Hepatocyte (in vitro differentiated cells): ENCODE measurements around the gene SLMAP. TPM values are rescaled to one million over a fixed set of nuclear protein-coding genes. Genes with fewer than 3 reads are reported as not detected.

ENCODE experiments used
- DNase-seq: peaks from one replicate; pipeline ENCODE4 v3.0.0-alpha.2; 2016; ENCODE audit warnings: low spot score
- H2AFZ ChIP-seq: fragments of 200-600 bp; sonication (generic); 2 replicates; pipeline ENCODE4 v1.6.0; 2016; ENCODE audit warnings: antibody characterized with exemption, mild to moderate bottlenecking
- H3K27ac ChIP-seq: fragments of 200-600 bp; sonication (generic); 2 replicates; pipeline ENCODE4 v1.5.1; 2016; ENCODE audit warnings: mild to moderate bottlenecking
- H3K27me3 ChIP-seq: fragments of 200-600 bp; sonication (generic); 2 replicates; pipeline ENCODE4 v1.6.1; 2016
- H3K36me3 ChIP-seq: fragments of 200-600 bp; sonication (generic); replicated peaks from 2 replicates; pipeline ENCODE4 v1.5.1; 2016; ENCODE audit warnings: low read depth; ENCODE audit not compliant: insufficient read depth
- H3K4me1 ChIP-seq: fragments of 200-600 bp; sonication (generic); 2 replicates; pipeline ENCODE4 v1.5.1; 2016; ENCODE audit warnings: mild to moderate bottlenecking, moderate library complexity; ENCODE audit not compliant: insufficient read depth
- H3K4me2 ChIP-seq: fragments of 200-600 bp; sonication (generic); 2 replicates; pipeline ENCODE4 v1.6.0; 2016
- H3K4me3 ChIP-seq: fragments of 200-600 bp; sonication (generic); 2 replicates; pipeline ENCODE4 v1.5.1; 2016; ENCODE audit warnings: mild to moderate bottlenecking
- H3K79me2 ChIP-seq: fragments of 200-600 bp; sonication (generic); 2 replicates; pipeline ENCODE4 v1.6.0; 2017; ENCODE audit warnings: mild to moderate bottlenecking
- H3K9me2 ChIP-seq: fragments of 200-600 bp; sonication (generic); replicated peaks from 2 replicates; pipeline ENCODE4 v1.6.0; 2017; ENCODE audit warnings: mild to moderate bottlenecking; ENCODE audit not compliant: insufficient read depth
- H3K9me3 ChIP-seq: fragments of 200-600 bp; sonication (generic); 2 replicates; pipeline ENCODE4 v1.5.1; 2016; ENCODE audit warnings: low read depth, mild to moderate bottlenecking
- H4K20me1 ChIP-seq: fragments of 200-600 bp; sonication (generic); 2 replicates; pipeline ENCODE4 v1.6.0; 2016; ENCODE audit warnings: mild to moderate bottlenecking; ENCODE audit not compliant: insufficient read depth, poor library complexity, severe bottlenecking
- EZH2 ChIP-seq: fragments of 200-600 bp; sonication (generic); IDR thresholded peaks from 2 replicates; pipeline ENCODE4 v1.6.1; 2016; ENCODE audit warnings: antibody characterized with exemption, mild to moderate bottlenecking, borderline replicate concordance
- EZH2phosphoT487 ChIP-seq: fragments of 200-600 bp; sonication (generic); IDR thresholded peaks from one replicate; pipeline ENCODE4 v1.6.1; 2018; ENCODE audit warnings: antibody characterized with exemption, mild to moderate bottlenecking, low read depth, moderate library complexity; ENCODE audit not compliant: unreplicated experiment, severe bottlenecking
- WGBS: methylation state at CpG from one replicate; pipeline ENCODE4 v1.1.6; 2016; ENCODE audit warnings: low lambda C conversion rate; ENCODE audit errors: missing lambda C conversion rate; 5-methylcytosine and 5-hydroxymethylcytosine counted together
- polyA plus RNA-seq: library from polyadenylated mRNA; unstranded; fragments of >200 nt; fragmentation: Nextera tagmentation; extraction: Ambion mirVana; gene quantifications from 2 replicates; pipeline ENCODE4 v1.2.1, GENCODE V29; 2016
- total RNA-seq: library from RNA; depleted of rRNA; stranded (reverse); fragments of >200 nt; gene quantifications from 2 replicates; pipeline ENCODE4 v1.2.3, GENCODE V29; 2014
- TF ChIP-seq, protein P1 (sequence below): fragments of 200-600 bp; sonication (generic); IDR thresholded peaks from 2 replicates; pipeline ENCODE4 v1.5.1; 2016; ENCODE audit warnings: antibody characterized with exemption, mild to moderate bottlenecking; ENCODE audit not compliant: poor library complexity

Gene SLMAP
- total and polyA plus RNA-seq, 2 experiments from 2014 or later = 22.8 to 46.0 TPM

DNA sequence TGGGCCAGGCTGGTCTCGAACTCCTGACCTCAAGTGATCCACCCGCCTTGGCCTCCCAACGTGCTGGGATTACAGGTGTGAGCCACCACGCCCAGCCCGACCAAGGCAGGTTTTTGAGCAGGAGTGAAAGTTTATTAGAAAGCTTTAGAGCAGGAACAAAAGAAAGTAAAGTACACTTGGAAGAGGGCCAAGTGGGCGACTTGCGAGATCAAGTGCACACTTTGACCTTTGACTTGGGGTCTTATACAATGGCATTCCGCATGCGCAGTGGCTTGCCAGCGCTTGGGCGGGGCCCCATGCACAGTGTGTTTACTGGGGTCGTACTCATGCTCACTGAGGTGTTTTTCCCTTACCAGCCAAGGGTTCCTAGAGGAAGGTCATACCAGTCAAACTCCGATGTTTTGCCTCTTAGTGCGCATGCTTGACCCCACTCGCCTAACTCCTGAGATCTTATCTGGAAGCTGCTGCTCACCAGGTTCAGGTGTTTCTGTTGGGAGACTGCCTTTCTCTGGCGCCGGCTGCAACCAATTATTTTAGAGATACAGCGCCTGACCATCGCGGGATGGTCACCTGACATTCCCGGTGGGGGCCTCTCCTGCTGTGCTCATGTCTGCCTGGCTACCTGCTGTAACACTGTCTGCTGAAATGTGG is 205.2 kb downstream of the SLMAP start:
- Histone ChIP-seq H3K79me2 (no peaks in the 10 kb centered on the region), H2AFZ (no peak overlapping the region), H3K9me3 (no peaks in the 10 kb centered on the region), H4K20me1 (no peaks in the 10 kb centered on the region), H3K4me2 (no peak overlapping the region), H3K4me3 (no peak overlapping the region), H3K9me2 (no peaks in the 10 kb centered on the region), H3K27ac (no peak overlapping the region), H3K4me1 (peaks cover 17% of the 10 kb centered on the region), H3K36me3 (no peaks in the 10 kb centered on the region), H3K27me3 (no peaks in the 10 kb centered on the region)
- DNase-seq = no peak
- TF ChIP-seq EZH2phosphoT487 (no peak), EZH2 (no peak)
- TF ChIP-seq, protein P1, sequence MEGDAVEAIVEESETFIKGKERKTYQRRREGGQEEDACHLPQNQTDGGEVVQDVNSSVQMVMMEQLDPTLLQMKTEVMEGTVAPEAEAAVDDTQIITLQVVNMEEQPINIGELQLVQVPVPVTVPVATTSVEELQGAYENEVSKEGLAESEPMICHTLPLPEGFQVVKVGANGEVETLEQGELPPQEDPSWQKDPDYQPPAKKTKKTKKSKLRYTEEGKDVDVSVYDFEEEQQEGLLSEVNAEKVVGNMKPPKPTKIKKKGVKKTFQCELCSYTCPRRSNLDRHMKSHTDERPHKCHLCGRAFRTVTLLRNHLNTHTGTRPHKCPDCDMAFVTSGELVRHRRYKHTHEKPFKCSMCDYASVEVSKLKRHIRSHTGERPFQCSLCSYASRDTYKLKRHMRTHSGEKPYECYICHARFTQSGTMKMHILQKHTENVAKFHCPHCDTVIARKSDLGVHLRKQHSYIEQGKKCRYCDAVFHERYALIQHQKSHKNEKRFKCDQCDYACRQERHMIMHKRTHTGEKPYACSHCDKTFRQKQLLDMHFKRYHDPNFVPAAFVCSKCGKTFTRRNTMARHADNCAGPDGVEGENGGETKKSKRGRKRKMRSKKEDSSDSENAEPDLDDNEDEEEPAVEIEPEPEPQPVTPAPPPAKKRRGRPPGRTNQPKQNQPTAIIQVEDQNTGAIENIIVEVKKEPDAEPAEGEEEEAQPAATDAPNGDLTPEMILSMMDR = no peak
- WGBS = 85% methylated on average over 21 of the region's 21 CpGs

DNA sequence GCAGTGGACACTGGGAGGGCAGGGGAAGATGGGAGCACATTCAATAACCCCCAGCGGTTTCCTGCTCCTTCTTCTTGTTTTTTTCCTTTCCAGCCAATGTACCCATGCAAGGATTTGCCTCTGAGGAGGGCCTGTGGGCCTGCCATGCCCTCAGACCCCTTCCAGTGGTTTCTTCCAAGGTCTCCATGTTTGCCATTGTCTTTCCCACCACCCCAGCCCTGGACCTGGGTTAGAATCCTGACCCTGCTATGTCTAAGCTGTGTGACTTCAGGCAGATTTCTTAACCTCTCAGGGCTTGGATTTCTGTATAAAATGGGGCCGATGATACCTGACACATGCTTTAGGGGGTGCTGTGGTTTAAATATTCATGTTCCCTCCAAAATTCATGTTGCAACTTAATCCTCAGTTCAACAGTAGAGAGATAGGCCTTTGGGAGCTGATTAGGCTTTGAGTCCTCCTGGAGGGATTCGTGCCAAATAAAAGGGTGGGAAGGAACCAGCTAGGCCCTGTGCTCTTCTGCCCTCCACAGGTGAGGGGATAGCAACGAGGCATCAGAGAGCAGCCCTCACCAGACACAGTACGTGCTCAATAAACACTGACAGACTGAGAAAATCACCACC is 205.8 kb downstream of the SLMAP start:
- no peak overlapping the region for H3K27ac ChIP-seq

DNA sequence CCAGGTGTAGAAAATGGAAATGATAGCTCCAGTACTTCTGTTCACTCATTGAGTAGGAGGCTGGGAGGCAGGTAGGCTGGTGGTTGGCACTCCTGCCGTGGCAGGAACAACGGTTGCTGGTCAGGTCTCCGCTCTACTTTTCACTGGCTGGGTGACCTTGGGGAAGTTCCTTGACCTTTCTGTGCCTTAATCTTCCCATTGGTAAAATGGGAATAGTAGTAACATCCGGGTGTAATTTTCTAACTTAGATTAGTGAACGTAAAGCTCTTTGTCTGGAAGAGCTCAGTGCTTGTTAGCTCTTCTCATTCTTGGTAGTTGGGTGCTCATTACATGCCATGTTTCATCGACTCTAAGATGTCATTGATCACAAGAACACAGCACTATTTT is 206.3 kb downstream of the SLMAP start:
- TF ChIP-seq EZH2 (no peak), EZH2phosphoT487 (no peak)
- TF ChIP-seq, protein P1 = no peak

More for the DNA sequence above, 205.8 kb downstream of the SLMAP start:
- Histone ChIP-seq H2AFZ (no peak overlapping the region), H3K36me3 (no peaks in the 10 kb centered on the region), H3K27me3 (no peaks in the 10 kb centered on the region), H3K9me3 (no peaks in the 10 kb centered on the region), H4K20me1 (no peaks in the 10 kb centered on the region), H3K4me2 (no peak overlapping the region), H3K4me1 (peaks cover 17% of the 10 kb centered on the region), H3K4me3 (no peak overlapping the region), H3K9me2 (no peaks in the 10 kb centered on the region), H3K79me2 (no peaks in the 10 kb centered on the region)
- WGBS = 73% methylated on average over 5 of the region's 5 CpGs
- no peak for DNase-seq
- TF ChIP-seq EZH2 = no peak
- TF ChIP-seq, protein P1 = peak; percentile 28

More for the DNA sequence above, 206.3 kb downstream of the SLMAP start:
- H3K27ac ChIP-seq = no peak overlapping the region
- H3K79me2 ChIP-seq = no peaks in the 10 kb centered on the region
- no peaks in the 10 kb centered on the region for H3K9me2 ChIP-seq
- no peak overlapping the region for H2AFZ ChIP-seq
- no peaks in the 10 kb centered on the region for H3K9me3 ChIP-seq
- H3K36me3 ChIP-seq = no peaks in the 10 kb centered on the region
- H3K4me3 ChIP-seq = no peak overlapping the region
- 95% methylated on average over 6 of the region's 6 CpGs for WGBS
- H4K20me1 ChIP-seq = no peaks in the 10 kb centered on the region
- H3K27me3 ChIP-seq = no peaks in the 10 kb centered on the region
- H3K4me1 ChIP-seq = peaks cover 17% of the 10 kb centered on the region
- H3K4me2 ChIP-seq = no peak overlapping the region
- DNase-seq = no peak
